Measurements from ENCODE around the gene KIAA0753.
"Not testable (repeated sequence)": the region's sequence is repeated elsewhere in the genome, so short reads cannot be mapped to it uniquely, and the experiment has no call there.

DNA sequence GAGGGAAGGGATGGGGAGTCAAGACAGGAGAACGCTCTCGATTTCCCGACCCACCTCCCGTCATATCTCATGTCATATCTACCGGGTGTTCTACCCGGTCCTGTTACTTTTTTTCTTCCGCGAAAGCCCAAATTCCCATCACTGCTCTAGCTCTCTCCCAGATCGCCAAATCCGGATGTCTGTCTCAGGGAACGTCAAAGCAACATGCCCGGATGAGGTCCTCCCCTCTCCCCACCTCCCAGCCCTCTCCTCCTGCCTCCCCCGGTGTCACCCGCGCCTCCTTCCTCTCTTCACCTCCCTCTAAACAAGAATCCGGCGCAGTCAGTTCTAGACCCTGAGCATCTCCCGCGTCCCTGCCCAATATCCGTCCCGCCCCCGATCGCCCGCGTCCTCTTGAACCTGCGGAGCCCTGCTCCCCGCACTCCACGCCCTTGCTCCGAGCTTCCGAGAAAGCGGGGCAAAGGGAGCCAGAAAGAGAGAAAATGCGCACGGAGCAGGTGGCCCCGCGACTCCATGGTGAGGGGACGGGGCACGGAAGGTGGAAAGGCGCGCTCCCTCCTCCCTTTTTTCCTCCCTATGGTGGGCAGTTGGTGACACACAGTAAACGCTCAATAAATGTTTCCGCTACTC is 15.3 kb upstream of the KIAA0753 start:
- TF ChIP-seq, protein P1, sequence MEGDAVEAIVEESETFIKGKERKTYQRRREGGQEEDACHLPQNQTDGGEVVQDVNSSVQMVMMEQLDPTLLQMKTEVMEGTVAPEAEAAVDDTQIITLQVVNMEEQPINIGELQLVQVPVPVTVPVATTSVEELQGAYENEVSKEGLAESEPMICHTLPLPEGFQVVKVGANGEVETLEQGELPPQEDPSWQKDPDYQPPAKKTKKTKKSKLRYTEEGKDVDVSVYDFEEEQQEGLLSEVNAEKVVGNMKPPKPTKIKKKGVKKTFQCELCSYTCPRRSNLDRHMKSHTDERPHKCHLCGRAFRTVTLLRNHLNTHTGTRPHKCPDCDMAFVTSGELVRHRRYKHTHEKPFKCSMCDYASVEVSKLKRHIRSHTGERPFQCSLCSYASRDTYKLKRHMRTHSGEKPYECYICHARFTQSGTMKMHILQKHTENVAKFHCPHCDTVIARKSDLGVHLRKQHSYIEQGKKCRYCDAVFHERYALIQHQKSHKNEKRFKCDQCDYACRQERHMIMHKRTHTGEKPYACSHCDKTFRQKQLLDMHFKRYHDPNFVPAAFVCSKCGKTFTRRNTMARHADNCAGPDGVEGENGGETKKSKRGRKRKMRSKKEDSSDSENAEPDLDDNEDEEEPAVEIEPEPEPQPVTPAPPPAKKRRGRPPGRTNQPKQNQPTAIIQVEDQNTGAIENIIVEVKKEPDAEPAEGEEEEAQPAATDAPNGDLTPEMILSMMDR (IDR thresholded peaks at IDR 0.05; ENCODE audit: insufficient read depth, low read length, poor library complexity, severe bottlenecking) = not testable (repeated sequence)
- TF ChIP-seq EZH2phosphoT487 (conservative IDR thresholded peaks at IDR 0.05; ENCODE audit: low read length) = not testable (repeated sequence)
